ENCODE measurements around the gene BTRC.
"Not testable (repeated sequence)": the region's sequence is repeated elsewhere in the genome, so short reads cannot be mapped to it uniquely, and the experiment has no call there.

GRCh38 chr10:101352857-101353256, 1.1 kb upstream of the BTRC start:
- not testable (repeated sequence) for TF ChIP-seq MAX (IDR thresholded peaks at IDR 0.05; ENCODE audit: low read depth, low read length); CTCF (IDR thresholded peaks at IDR 0.05; ENCODE audit: low read depth, low read length); POLR2A (IDR thresholded peaks at IDR 0.05; ENCODE audit: extremely low read depth, insufficient read length); MYC (IDR thresholded peaks at IDR 0.05; ENCODE audit: low read depth, low read length)

All from NB4 (cell line).